Adrenal gland (tissue), 5 donors: Measurements from ENCODE around the gene SLC2A6.

Source experiments
- POLR2A ChIP-seq, 2 donors: fragments of 450-650 bp; IDR thresholded peaks; one replicate each; pipeline ENCODE4 v1.6.1; 2017; ENCODE audit warnings: antibody characterized with exemption in 2 of 2, mild to moderate bottlenecking in 2 of 2, moderate library complexity in 1 of 2
- TF ChIP-seq, protein P1 (sequence below), 6 experiments: fragments of 450-650 bp in 4 of 6; fragments of 200-600 bp in 2 of 6; sonication (generic) in 1 of 6; IDR thresholded peaks; 1 replicate in 5 of 6; 2 replicates in 1 of 6; pipeline versions ENCODE4 v1.5.1 to v1.8.0; 2016 to 2021; ENCODE audit warnings: antibody characterized with exemption in 6 of 6, mild to moderate bottlenecking in 2 of 6, moderate library complexity in 1 of 6
- donor health status: DM: no; HTN: no; CAD: no.

- TF ChIP-seq, protein P1, sequence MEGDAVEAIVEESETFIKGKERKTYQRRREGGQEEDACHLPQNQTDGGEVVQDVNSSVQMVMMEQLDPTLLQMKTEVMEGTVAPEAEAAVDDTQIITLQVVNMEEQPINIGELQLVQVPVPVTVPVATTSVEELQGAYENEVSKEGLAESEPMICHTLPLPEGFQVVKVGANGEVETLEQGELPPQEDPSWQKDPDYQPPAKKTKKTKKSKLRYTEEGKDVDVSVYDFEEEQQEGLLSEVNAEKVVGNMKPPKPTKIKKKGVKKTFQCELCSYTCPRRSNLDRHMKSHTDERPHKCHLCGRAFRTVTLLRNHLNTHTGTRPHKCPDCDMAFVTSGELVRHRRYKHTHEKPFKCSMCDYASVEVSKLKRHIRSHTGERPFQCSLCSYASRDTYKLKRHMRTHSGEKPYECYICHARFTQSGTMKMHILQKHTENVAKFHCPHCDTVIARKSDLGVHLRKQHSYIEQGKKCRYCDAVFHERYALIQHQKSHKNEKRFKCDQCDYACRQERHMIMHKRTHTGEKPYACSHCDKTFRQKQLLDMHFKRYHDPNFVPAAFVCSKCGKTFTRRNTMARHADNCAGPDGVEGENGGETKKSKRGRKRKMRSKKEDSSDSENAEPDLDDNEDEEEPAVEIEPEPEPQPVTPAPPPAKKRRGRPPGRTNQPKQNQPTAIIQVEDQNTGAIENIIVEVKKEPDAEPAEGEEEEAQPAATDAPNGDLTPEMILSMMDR (IDR thresholded peaks at IDR 0.05): no peak
- TF ChIP-seq POLR2A (IDR thresholded peaks at IDR 0.05): no peak
Measured at GRCh38 chr9:133465984-133466383, 12.9 kb downstream of the SLC2A6 start.
